DMS 273 (cell line): ENCODE results near the gene CSGALNACT2.

ENCODE experiments used
- DNase-seq: peaks from one replicate; lab custom pipeline; 2025; ENCODE audit not compliant: unreplicated experiment; lab: John Stamatoyannopoulos, UW

Gene CSGALNACT2

DNA sequence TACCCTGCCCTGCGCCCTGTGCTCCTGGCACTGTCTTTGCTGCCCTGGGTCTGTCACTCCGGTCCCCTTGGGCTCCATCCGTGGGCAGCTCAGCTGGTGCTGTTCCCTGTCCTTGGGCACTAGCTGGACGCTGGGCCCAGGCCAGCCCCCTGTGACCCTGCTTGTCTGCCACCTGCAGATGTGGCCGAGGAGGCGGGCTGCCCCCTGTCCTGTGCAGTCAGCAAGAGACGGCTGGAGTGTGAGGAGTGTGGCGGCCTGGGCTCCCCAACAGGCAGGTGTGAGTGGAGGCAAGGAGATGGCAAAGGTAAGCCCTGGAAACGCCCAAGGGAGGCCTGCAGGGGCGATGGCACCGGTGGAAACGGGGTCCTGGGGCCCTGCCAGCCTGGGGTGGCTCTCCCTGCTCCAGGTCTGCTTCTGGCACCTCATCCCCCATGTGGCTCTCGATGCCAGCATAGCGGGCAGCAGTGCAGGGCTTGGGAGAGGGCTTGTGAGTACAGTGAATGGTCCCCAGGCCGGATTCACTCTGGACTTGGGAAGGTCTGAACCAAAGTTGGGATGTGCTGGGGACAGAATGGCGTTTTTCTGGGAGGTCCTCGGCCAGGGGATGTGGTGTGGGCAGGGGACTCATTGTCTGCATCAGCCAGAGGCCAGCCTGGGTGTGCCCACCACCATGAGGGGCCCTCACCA lies 26.2 kb upstream of the CSGALNACT2 start:
- no peak for DNase-seq

DNA sequence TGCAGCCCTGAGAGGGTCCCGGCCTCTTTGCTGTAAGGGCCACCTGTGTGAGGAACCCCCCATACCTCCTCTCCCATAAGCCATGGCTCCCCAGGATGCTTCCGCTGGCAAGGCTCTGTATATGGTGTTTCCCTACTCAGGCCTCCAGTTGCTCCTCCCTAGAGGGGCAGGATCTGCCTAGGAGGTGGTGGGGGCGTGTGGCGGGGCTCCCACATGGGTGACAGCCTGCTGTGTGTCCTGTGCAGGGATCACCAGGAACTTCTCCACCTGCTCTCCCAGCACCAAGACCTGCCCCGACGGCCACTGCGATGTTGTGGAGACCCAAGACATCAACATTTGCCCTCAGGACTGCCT lies 25.7 kb upstream of the CSGALNACT2 start:
- DNase-seq = no peak

DNA sequence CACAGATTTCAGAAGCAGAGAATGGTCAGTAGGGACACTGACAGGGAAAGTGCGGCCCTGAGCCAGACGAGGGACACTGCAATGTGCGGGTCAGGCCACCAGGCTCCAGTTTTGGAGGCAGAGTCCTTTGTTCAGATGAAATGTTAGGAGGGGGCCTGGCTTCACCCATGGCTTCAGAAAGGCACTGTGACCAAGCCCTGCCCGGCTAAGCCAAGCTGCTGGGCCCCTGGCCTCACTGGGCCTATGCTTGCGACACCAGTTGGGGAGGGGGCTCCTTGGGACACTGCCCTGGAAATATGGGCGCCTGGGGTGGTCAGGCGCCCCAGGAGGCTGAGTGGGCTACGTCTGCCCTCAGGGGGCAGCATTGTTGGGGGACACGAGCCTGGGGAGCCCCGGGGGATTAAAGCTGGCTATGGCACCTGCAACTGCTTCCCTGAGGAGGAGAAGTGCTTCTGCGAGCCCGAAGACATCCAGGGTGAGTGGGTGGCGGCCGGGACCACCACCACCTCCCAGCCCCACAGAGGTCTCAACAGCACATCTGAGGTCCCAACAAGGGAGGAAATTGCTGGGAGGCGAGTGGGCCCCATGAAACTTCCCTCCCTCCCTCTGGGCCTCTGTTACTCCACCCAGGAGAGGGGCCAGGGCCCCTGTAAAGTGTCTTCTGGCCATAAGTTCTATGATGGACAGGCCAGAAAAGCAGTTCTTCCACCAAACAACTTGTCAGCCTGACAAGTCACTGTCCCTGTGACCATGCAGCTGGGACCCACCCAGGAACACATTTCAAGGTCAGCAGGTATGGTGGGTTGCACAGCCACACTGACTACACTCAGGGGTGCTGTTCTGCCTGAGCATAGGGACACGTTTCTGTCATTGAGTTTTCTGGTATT lies 24.8 kb upstream of the CSGALNACT2 start:
- DNase-seq = no peak

DNA sequence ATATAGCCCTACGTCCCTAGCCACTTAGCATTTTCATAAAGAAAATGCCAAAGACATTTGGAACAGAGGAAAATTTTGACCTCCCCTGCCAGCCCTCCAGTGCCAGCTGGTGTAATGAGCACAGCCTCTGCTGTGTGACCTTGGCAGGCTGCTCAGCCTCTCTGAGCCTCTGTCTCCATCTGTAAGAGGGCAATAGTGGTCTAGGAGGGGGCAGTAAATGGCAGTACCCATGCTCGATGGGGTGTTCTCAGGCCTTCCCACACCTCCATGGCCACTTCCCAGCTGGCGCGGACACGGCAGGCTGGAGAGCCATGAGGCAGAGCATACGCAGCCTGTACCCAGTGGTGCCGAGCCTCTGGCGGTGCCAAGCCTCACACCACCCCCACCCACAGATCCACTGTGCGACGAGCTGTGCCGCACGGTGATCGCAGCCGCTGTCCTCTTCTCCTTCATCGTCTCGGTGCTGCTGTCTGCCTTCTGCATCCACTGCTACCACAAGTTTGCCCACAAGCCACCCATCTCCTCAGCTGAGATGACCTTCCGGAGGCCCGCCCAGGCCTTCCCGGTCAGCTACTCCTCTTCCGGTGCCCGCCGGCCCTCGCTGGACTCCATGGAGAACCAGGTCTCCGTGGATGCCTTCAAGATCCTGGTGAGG lies 24.0 kb upstream of the CSGALNACT2 start:
- no peak for DNase-seq

DNA sequence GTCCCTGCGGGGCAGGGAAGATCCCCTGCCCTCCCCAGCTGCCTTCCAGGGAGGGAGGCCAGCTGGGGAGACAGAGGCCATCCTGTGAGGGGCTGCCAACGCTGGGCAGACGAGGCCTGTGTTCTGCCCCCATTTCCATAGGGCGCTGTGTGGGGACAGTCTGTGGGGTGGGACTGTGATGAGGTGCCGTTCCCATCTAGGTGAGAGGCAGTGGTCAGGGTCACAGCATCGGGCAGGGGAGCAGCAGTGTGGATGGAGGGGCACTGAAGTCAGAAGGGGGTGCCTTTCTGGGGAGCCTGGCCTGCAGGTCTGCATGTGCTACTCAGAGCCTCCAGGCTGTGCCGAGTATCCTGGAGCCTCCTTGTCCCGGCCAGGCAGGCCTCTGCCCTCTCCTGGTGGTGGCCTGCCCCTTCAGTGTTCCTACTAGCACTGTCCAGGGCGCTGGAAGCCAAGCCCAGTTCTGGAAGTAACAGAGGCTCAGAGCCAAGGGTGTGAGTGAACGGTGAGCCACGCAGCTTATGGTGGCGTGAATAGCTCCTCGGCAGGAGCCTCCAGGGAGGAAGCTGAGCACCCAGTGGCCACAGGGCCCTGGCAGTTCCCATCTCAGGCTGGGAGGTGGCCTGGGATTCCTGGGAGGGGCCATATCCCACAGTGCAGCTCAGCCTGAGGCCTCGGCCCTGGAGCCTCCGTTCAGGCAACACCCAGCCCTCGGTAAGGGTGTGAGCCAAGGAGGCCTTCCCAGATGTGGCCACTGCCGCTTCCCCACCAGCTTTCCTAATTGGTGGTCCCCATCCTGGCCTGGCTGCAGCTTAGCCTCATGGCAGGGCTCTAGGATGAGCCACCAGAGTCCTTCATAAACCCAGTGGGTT lies 23.3 kb upstream of the CSGALNACT2 start:
- DNase-seq = no peak

DNA sequence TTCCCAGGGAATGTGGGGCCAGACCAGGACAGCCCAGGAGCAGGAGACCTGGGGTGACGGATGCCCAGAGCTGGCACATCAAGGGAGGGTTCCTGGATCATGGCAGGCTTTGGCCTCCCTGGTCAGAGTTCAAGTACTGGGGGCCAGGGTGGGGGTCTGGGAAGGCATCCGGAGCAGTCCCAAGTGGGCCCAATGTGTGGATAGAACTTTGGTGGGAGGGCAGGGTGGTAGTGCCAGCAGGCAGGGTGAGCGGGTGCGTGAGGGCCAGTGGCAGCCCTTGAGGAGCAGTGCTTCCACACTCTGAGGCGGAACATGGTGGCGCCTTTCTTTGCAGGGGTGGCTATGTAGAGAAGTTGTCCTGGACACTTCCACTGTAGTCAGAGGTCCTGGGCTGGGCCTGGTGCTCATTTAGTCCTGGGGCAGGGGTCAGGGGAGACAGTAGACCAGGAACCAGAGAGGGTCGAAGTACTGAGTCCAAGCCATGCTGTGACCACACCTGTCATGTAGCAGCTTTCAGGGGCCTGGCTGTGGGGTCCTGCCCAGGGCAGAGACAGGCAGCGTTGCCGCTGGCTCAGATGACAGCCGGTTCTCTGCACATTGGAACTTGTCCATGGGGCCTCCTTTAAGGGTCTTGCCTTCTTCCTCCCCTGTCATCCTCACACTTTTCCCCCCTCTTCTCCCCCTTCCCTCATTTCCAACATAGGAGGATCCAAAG lies 22.2 kb upstream of the CSGALNACT2 start:
- no peak for DNase-seq

DNA sequence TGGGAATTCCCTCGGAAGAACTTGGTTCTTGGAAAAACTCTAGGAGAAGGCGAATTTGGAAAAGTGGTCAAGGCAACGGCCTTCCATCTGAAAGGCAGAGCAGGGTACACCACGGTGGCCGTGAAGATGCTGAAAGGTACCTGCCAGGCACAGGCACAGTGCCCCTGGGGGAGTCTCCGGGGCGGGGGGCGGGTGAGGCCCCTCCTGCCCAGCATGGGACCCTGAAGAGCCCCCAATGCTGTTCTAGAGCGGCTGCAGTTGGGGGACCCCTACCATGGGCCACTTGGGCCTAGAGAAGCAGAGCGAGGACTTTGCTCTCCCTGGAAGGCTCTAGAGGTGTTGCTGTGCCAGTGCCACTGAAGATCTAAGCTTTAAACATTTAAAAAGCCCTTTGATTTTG lies 21.6 kb upstream of the CSGALNACT2 start:
- DNase-seq = no peak

DNA sequence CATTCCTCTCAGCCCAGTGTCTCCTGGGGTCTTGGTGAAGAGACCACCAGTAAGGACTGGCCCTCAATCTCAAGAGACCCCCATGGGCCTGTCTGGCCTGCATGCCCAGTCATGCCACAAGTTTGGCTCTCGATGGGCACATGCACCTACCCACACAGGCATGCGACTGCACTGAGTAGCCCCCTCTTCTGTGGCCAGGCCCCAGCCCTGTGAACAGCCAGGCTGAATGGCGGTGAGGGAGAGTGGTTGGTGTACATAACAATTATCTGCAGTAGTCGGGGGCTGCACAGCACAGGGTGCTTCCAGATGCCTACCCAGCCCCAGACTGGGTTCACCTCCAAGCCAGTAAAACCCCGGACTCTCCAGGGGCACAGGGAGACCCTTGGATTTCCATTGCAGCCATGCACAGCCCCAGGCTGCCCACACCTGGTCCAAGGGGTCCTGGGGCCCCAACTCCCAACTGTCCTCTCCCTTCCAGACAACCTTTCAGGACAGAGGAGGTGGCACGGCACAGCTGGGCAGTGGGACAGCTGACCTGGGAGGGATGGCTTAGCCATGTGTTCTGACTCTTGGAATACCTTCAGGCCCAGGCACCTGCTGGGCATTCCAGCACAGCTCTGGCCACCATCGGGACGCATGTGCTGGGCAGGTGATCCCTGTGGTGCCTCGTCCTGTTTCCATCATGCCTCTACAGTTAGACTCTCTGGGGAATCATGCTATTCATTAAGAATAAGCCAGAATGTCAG lies 21.0 kb upstream of the CSGALNACT2 start:
- no peak for DNase-seq

DNA sequence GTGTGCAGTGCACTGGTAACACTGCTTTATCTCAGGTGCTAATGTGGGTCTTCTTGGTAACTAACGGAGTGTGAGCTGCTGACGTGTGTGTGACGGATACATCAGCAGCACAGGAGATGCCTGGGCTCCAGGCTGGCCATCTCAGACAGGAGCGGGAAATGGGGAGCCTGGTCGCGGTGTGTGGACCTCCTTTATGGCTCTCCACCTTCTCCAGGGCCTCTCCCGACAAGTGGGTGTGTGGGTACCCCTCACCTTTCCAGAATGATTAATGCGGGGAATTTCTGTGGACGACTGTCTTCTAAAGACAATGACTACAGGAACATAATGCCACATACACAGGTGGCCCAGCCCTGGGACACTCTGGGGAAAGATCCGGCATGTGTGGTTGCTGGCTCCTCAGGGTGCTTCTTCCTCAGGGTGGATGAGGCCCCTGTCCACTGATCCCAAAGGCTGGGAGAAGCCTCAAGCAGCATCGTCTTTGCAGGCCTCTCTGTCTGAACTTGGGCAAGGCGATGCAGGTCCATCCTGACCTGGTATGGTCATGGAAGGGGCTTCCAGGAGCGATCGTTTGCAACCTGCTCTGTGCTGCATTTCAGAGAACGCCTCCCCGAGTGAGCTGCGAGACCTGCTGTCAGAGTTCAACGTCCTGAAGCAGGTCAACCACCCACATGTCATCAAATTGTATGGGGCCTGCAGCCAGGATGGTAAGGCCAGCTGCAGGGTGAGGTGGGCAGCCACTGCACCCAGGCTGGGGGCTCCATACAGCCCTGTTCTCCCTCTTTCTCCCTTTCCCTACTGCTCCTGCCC lies 20.3 kb upstream of the CSGALNACT2 start:
- no peak for DNase-seq

DNA sequence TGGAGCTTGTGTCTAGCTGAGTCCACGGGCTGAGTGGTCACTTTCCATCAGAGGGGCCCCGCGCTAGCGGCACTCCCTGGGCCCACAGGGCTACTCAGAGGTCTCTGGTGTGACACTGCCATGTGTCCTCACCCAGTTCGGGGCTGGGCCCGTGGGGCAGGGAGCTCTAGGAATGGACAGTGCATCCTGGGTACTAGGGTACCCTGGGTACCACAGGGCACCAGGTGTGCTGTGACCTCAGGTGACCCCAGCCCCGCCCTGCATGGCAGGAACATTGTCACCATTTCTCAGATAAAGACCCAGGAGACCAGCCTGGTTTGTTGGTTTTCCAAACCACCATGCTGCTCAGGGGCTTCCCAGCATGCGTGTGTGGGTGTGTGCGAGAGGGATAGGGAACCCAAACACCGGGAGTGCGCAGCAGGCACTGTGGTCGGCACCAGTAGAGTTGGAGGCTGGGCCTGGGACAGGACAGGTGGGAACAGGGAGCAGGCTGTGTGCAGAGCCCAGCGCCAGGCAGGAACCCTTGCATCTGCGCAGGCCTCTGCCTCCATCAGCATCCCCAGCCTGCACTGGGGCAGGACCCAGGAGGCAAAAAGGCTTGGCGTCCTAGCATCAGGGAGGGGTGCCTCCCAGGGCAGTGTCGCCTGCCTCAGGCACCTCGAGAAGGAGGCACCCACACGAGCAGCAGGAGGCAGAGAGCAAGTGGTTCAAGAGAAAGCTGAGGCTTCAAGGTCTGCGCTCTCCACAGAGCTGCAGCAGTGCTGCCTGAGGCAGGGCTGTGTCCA lies 19.4 kb upstream of the CSGALNACT2 start:
- no peak for DNase-seq

DNA sequence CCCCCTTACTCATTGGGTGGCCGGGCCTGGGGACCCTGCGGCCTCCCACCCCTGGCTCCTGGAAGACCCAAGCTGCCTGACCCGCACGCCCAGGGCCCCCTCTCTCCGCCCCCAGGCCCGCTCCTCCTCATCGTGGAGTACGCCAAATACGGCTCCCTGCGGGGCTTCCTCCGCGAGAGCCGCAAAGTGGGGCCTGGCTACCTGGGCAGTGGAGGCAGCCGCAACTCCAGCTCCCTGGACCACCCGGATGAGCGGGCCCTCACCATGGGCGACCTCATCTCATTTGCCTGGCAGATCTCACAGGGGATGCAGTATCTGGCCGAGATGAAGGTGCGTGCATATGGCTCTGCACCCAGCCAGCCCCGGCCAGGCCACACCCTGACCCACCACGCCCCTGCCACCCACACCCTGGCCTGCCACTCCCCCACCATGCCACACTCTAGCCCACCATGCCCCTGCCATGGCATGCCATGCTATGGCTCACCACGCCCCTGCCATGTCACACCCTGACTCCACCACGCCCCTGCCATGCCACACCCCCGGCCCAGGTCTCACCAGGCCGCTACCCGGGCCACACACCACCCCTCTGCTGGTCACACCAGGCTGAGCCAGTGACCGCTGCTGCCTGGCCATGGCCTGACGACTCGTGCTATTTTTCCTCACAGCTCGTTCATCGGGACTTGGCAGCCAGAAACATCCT lies 18.7 kb upstream of the CSGALNACT2 start:
- no peak for DNase-seq

DNA sequence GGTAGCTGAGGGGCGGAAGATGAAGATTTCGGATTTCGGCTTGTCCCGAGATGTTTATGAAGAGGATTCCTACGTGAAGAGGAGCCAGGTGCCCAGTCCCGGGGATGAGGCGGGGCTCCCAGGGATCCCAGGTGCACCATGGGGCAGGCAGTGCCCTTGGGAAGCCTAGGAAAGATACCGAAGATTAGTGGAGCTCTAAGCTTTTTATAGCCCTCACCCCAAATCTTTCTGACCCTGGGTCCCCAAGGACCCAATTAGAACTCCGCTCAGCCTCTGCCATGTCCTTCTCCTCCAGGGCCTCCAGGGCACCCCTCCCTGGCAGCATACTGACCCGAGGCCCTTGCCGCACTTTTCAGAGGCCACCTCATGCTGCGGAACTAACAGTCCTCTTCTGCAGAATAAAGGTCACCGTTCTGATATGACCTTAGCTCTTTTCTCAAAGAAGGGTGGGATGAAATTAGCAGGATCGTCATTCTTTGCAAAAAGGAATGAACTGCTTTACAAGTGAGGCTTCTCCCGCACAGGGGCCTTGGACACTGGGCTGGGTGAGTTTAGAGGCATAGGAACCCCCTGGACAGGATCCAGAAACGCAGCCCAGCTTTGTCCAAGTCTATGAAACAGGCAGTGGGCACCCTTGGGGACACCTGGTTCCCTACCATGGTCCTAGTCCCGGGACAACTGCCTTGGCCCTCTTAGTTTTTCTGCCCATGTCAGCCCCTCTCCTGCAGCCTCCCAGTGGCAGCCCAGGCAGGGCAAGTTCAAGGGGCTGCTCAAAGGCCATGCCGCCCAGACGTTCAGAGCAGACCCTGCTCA lies 17.9 kb upstream of the CSGALNACT2 start:
- DNase-seq = no peak

DNA sequence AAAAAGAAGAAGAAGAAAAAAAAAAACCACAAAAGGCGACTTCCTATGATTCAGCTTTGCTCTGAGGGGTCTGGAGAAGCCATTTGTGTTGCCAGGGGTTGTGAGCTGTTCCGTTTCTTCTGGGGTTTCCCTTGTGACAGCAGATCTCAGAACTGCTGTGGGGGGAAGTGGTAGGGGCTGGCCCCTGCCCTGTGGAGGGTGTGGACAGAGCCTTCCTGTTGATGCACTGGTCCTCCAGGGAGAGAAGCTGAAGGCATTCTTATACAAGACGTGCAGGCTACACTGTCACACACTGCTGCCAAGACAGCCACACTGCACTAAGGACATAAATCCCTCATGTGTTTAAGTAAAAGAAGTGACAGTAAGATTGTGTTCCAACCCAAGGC lies 17.3 kb upstream of the CSGALNACT2 start:
- DNase-seq = no peak

DNA sequence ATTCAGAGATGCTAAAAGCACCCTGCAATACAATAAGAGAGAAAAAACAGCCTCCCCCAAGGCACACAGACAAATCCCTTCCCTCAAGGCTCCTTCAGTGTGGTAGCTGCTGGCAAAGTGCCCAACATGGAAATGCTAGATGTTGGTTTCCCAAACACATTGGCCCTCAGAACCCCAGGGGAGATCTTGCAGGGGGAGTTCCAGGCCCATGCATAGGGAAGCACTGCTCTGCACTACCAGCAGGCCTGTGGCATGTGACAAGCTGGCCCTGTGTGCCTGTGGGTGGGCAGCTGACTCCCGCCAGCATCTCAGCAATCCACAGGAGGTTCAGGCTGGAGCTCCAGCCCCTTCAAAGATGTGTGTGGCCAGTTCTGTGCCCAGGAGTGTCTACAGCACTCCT lies 16.8 kb upstream of the CSGALNACT2 start:
- DNase-seq = peak; percentile 32

DNA sequence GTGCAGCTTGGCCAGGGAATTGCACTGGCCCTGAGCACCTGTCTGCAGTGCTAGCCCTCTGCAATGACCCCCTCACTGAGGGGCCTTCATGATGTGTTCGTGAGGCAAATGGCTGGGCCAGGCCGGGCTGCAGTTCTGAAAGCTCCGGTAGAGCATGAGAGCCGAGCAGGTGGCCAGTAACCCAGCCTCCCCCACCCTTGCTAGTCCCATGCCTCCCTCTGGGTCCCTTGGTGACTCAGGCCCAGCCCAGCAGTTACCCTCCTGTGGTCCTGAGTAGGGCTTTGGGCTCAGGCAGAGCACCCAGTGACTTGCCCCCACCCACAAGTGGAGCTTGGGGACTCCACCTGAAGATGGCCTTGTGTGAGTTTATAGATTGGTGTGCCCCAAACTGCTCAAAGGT lies 16.1 kb upstream of the CSGALNACT2 start:
- no peak for DNase-seq

DNA sequence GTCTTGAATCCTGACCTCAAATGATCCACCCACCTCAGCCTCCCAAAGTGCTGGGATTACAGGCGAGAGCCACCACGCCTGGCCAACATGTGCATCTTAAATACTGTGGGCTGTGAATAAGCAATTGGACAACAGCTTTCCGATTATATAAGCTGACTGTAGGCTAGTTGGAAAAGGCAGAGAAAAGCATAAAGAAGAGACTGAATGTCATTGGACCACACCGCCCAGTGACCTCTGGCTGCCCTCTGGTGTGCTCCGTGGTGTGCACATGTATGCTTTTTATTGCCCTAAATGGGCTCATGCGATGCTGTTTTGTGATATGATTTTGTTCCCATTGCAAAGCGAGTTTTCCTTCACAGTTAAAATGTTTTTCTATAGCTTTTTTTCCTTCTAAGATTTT lies 15.4 kb upstream of the CSGALNACT2 start:
- no peak for DNase-seq
